ENCODE results near the gene SND1.

Gene SND1

GRCh38 chr7:127983804-127984332, 331.9 kb downstream of the SND1 start:
- DNase-seq (ENCODE audit: low read depth in 2 of 2, low spot score in 1 of 2) = no peak

DNA sequence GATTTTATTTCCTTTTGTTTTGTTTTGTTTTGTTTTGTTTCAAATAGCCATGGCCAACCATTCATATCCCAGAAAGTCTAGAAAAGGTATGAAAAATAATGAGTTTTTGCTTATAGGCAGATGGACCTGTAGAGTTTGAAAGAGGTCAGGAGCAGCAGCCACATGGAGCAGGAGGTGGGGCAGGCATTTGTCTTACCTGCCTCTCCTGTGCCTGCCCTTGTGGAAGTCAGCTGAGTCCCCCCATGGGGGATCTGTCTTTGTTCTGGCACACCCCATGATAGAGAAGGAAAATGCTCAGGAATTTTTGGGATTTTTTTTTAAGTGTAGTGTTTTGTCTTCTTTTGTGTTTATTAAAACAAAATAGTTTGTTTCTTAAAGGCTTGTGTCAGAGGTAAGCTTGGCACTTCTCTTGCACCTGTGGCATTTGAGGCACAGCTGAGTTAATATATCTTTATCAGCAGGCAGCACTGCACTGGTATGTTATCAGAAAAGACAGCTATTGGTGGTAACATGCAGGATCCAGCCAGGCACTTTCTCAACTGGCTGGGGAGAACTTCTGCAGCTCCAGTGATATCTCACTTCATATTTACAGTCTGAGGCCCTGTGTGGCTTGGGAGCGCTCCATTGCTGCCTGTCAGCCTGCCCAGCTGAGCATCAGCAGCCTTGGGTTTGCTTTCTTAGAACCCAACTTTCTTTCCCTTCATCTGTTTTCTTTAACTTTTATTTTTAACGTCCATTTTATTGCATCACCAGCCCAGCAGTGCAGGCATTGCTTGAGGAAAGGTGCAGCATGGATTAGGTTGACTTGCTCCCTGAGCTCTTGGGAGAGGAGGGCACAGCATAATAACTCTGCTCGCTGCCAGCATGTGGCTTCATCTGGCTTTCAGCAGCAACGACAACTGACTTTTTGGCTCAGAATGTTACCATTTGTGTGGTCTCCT, 334.9 kb downstream of the SND1 start:
- no peak for DNase-seq (ENCODE audit: low read depth in 2 of 2, low spot score in 1 of 2)

- DNase-seq (ENCODE audit: low read depth in 2 of 2, low spot score in 1 of 2) = no peak
Measured at GRCh38 chr7:127988751-127989150, 336.8 kb downstream of the SND1 start.

DNA sequence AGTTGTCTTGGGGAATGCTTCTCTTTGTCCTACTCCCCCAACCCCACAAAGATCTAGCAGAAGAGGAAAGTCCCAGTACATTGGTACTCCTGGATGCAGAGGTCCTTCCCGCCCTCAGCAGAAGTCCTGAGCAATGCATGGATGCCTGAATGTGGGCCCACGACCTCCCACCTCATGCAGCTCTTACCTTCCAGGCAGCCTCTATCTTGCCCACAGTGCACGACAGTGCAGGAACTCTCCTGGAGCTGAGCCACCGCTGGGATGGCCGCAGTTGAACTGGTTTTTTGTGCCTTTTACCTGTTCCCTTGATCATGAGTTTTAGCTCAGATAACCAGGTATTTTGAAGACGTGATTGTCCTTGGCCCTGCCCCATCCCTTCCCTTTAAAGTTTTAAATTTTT, 341.3 kb downstream of the SND1 start:
- DNase-seq (ENCODE audit: low read depth in 2 of 2, low spot score in 1 of 2) = no peak

GRCh38 chr7:127993987-127994386, 342.0 kb downstream of the SND1 start:
- DNase-seq (ENCODE audit: low read depth in 2 of 2, low spot score in 1 of 2) = no peak

DNA sequence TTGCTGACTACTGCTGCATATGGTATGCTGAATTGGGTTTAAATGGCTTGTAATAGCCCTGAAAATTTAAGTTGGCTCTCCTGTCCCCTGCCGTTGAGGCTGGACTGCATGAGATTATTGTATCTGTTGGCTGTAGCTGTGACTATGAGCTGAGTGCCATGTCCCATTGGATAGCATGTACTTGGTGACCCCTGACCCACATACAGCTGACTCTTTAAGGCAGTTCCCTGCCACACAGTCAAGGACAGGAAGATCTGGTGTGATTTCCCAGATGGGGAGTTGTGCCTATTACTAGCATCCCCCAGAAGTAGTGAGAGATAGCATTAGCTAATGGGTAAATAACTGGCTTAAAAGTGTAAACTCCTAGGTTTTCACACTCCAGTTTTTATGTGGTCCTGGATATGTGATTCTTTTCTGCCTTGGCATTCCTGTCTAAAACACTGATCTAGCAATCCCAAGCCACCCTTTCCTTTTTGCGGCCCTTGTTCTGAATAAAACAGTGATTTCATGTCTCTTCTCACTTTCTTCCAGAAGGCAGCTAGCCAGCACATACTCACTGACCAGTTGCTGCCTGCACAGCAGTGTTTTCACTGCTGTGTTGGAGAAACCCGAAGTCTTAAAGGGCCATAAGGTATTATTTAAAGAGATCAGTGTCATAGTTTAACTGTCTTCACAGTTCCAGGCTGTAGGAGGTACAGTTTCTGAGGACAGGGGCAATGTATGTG, 343.3 kb downstream of the SND1 start:
- no peak for DNase-seq (ENCODE audit: low read depth in 2 of 2, low spot score in 1 of 2)

- DNase-seq (ENCODE audit: low read depth in 2 of 2, low spot score in 1 of 2) = no peak
Measured at GRCh38 chr7:127995881-127996215, 343.9 kb downstream of the SND1 start.

DNA sequence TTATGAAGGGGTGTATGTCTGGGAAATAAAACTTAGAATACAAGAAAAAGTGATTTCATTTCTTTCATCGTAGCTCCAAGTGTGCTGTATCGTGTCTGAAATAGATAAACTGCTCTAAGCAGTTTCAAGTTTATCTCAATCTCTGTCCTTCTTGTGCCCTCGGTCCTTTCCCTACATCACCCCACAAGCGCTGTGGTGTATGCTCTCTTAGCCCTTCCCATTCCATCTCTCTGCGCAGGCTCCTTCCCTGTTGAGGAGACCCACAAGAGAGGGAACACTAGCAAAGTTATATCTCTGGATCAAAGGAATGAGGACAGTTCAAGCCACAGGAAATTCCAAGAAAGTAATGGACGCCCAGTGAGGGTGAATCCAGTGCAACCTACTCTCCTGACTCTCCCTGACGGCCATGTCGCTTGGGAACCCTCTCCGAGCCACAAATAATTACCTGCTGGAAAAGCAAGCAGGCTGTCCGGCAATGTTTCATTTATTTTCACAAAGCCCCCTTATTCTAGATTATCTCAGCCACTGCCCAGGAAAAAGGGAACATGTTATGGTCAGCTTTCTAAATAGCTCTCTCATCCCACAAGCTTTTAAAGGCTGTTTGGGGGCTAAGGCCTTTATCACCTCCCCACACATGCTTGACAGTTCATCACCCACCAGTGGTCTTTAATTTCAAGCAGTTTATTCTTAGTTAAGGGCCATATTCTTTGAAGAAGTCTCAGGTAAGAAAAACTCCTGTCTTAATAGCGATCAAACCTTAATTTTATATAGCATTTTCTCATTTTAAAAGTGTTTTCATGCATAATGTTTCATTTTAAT, 344.5 kb downstream of the SND1 start:
- no peak for DNase-seq (ENCODE audit: low read depth in 2 of 2, low spot score in 1 of 2)

DNA sequence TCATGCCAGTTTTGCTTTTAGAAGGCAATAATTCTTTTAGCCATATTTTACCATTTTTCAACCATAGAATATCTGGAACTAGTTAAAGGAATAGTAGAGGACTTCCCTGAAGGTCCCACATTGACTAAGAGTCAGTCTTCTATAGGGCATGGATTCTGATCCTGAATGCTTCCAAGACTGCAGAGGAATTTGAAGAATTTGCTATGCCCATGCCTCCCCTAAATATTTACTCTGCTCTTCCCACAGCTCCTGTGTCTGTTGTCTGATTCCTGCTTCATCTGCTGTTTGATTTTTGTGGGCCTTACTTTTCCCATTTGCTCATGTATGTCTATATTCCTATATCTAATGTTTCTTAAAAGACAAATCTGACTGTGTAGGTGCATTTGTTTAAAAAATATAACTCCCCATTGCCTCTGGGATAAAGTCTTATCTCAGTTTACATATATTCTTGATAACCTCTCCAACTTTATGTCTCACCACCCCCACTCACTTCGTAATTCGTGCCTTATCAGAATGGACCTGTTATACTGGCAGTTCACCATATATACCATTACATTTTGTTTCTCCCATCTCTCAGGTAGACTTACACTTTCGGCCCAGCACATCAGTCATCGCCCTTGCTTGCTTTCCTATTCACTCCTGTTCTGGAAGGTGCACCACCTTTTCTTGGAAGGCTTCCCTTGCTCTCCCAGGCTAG, 345.4 kb downstream of the SND1 start:
- no peak for DNase-seq (ENCODE audit: low read depth in 2 of 2, low spot score in 1 of 2)

DNA sequence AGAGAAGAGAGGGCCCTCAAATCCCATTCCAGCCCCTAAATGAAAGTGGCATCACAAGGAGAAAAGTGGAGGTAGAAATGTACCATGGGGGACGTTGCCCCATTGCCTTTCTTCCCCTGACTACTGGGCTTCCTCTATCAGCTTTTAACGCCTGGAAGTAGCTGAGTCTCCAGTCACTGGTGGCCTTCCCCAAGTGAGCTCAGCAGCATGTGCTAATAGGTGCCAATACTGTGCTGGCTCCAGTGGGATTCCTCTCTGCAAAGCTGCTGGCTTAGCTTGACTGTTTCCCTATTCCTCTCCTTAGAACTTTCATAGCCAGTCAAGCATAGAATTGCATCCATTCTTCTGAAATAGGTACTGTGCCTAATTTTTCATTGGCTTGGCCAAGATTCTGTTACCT, 346.7 kb downstream of the SND1 start:
- DNase-seq (ENCODE audit: low read depth in 2 of 2, low spot score in 1 of 2) = no peak

GRCh38 chr7:128000048-128000447, 348.1 kb downstream of the SND1 start:
- DNase-seq (ENCODE audit: low read depth in 2 of 2, low spot score in 1 of 2) = no peak

GRCh38 chr7:128000854-128001265, 348.9 kb downstream of the SND1 start:
- no peak for DNase-seq (ENCODE audit: low read depth in 2 of 2, low spot score in 1 of 2)

DNA sequence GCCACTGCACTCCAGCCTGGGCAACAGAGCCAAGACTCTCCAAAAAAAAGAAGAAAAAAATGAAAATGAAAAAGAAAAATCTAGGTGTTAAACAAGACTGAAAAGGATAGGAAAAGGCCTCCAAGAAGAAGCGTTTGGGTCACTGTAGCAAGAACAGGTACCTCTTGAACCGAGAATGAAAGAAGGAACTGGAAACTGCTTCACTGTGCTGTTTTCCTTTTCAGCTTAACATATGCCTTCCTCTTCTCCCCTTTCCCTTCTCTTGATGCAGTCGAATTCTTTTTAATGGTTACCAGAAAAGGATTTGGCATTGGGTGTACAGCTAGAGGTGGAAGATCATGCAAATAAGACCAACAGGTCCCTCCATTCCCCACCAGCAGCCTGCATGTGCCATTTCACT, 351.2 kb downstream of the SND1 start:
- DNase-seq (ENCODE audit: low read depth in 2 of 2, low spot score in 1 of 2) = no peak

GRCh38 chr7:128003787-128004186, 351.8 kb downstream of the SND1 start:
- DNase-seq (ENCODE audit: low read depth in 2 of 2, low spot score in 1 of 2) = no peak

DNA sequence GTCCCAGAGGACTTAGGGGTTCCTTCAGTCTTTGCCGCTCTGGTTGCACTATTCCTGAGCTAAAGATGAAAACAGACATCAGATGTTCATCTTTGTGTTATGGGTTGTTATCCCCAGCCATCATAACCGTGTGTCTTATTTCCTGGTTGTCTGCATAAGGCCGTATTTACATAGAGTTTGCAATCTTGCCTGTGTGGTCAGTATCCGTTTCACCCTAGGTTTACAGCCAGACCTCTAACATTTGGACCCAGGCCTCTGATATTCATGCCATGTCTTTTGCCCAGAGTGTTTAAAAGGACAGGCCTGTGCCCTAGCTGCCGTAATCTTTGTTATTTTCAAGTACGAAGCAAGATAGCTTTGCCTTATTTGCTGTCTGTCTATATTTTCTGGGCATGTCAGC, 352.6 kb downstream of the SND1 start:
- no peak for DNase-seq (ENCODE audit: low read depth in 2 of 2, low spot score in 1 of 2)

DNA sequence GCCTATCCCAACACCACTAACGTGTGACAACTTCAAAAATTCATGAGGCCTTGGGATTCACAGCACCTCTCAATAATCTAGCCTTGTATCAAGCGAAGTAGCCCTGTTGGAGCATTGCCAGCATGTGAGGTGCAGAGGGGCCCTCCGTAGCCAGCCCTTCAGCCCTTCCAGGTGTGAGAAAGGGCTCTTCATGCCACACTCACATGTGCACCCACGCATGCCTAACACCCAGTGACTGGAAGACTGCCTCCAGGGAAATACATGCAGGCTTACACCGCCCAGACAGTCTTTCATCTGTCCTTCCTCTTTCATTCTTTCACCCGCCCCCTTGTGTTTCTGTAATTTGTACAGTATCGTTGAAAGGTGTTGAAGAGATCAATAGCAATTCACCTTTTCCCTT, 353.1 kb downstream of the SND1 start:
- no peak for DNase-seq (ENCODE audit: low read depth in 2 of 2, low spot score in 1 of 2)

GRCh38 chr7:128005759-128006159, 353.8 kb downstream of the SND1 start:
- no peak for DNase-seq (ENCODE audit: low read depth in 2 of 2, low spot score in 1 of 2)

DNA sequence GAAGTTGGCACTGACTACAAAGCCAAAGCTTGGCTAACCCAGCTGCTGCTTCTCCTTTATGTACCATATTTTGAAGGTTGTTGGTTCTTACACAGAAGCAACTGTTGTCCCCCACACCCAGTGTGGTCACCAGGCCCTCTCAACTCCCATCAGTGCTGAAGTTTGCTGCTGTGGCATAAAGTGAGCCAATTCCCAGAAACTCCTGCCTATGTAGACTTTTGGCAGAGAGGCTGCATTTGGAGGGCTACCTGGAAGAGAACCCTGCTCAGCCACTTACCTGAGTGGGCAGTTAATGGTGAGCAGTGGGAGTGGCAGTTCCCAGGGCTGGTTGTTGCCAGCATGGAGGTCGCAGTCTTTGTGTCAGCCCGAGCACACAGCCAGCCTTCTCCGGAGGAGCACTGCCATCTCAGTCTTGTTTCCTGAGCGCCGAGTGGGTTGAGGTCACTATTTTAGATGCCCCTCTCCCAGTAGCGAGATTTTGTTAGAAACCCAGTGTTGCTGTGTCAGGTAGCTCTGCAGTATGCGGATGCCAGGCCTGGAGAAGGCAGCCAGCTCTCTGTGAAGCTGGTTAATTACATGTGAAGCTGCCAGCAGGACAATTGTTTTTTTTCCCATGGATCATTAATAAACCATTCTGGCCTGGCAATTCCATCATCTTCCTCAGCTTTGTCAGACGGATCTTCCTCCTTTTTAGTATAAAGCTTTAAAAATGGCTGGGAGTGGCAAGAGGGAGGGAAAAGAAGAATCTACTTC, 354.7 kb downstream of the SND1 start:
- no peak for DNase-seq (ENCODE audit: low read depth in 2 of 2, low spot score in 1 of 2)

- no peak for DNase-seq (ENCODE audit: low read depth in 2 of 2, low spot score in 1 of 2)
Measured at GRCh38 chr7:128007303-128007680, 355.3 kb downstream of the SND1 start.

DNA sequence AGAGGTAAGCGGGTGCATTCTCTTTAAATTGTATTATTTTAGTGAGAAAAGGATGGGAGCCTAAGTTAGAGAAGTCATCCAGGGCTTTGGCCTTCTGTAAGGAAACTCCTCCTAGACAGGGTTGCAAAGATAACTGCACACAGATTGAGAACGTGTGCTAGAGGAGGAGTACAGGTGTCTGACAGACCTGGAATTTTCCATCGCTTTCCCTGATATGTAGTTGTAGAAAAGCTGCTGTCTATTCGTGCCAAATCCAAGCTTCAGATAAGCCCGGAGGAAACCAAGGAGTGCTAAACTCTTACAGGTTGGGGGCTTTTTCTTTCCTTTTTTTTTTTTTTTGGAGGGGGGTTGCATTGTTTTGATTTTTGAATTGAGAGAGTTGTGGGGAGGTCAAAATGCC, 356.1 kb downstream of the SND1 start:
- no peak for DNase-seq (ENCODE audit: low read depth in 2 of 2, low spot score in 1 of 2)

All from stimulated activated CD8-positive, alpha-beta memory T cell treated with anti-CD3 and anti-CD28 coated beads, Interleukin-4, amount 100 ng/mL, for 4 hours (primary cell).